ENCODE measurements around the gene DMD. TPM values are rescaled to one million over a fixed set of nuclear protein-coding genes. Genes with fewer than 3 reads are reported as not detected.
"Not testable (repeated sequence)": the region's sequence is repeated elsewhere in the genome, so short reads cannot be mapped to it uniquely, and the experiment has no call there.

Gene DMD
- total and polyA plus RNA-seq, 5 donors: 49.5 to 173 (median 125) TPM

GRCh38 chrX:31934015-31934414 lies 1277.3 kb downstream of the DMD start:
- 94% methylated on average over 3 of the region's 3 CpGs for WGBS
- ATAC-seq: no peak
- H3K27me3 ChIP-seq (ENCODE audit: control insufficient read depth, insufficient read depth): no peaks in the 10 kb centered on the region
- intact Hi-C loops (cut with DNase I): no loop called here
- DNase-seq: no peak
- no peak overlapping the region for H3K4me3 ChIP-seq (ENCODE audit: low read length)
- no peak overlapping the region for H3K27ac ChIP-seq (ENCODE audit: low read length)
- H3K4me1 ChIP-seq (ENCODE audit: control insufficient read depth, insufficient read depth, low read length): no peaks in the 10 kb centered on the region
- no peaks in the 10 kb centered on the region for H3K9me3 ChIP-seq (ENCODE audit: control insufficient read depth, low read length)

GRCh38 chrX:31932769-31933168 lies 1278.6 kb downstream of the DMD start:
- H3K4me3 ChIP-seq (ENCODE audit: low read length): no peak overlapping the region
- no peaks in the 10 kb centered on the region for H3K4me1 ChIP-seq (ENCODE audit: control insufficient read depth, insufficient read depth, low read length)
- WGBS: 74% methylated on average over 1 of the region's 1 CpG
- ATAC-seq (no peak), DNase-seq (no peak)
- intact Hi-C loops (cut with DNase I): no loop called here
- no peaks in the 10 kb centered on the region for H3K27me3 ChIP-seq (ENCODE audit: control insufficient read depth, insufficient read depth)
- no peaks in the 10 kb centered on the region for H3K9me3 ChIP-seq (ENCODE audit: control insufficient read depth, low read length)
- H3K27ac ChIP-seq (ENCODE audit: low read length): no peak overlapping the region

GRCh38 chrX:31932320-31932719 lies 1279.0 kb downstream of the DMD start:
- 96% methylated on average over 11 of the region's 11 CpGs for WGBS
- intact Hi-C loops (cut with DNase I): not testable (repeated sequence)

GRCh38 chrX:31931225-31931624 lies 1280.1 kb downstream of the DMD start:
- Histone ChIP-seq H3K27me3 (ENCODE audit: control insufficient read depth, insufficient read depth) (no peaks in the 10 kb centered on the region), H3K4me3 (ENCODE audit: low read length) (no peak overlapping the region), H3K9me3 (ENCODE audit: control insufficient read depth, low read length) (no peaks in the 10 kb centered on the region), H3K27ac (ENCODE audit: low read length) (no peak overlapping the region), H3K4me1 (ENCODE audit: control insufficient read depth, insufficient read depth, low read length) (no peaks in the 10 kb centered on the region)
- 41% methylated on average over 3 of the region's 3 CpGs for WGBS
- ATAC-seq (no peak), DNase-seq (no peak)
- intact Hi-C loops (cut with DNase I): no loop called here

More at GRCh38 chrX:31932320-31932719, 1279.0 kb downstream of the DMD start:
- H3K4me3 ChIP-seq (ENCODE audit: low read length); DNase-seq; H3K27me3 ChIP-seq (ENCODE audit: control insufficient read depth, insufficient read depth); ATAC-seq; H3K27ac ChIP-seq (ENCODE audit: low read length); H3K9me3 ChIP-seq (ENCODE audit: control insufficient read depth, low read length); H3K4me1 ChIP-seq (ENCODE audit: control insufficient read depth, insufficient read depth, low read length): not testable (repeated sequence)

GRCh38 chrX:31929366-31929765 lies 1282.0 kb downstream of the DMD start:
- Histone ChIP-seq H3K9me3 (ENCODE audit: control insufficient read depth, low read length) (no peaks in the 10 kb centered on the region), H3K27ac (ENCODE audit: low read length) (no peak overlapping the region), H3K4me3 (ENCODE audit: low read length) (no peak overlapping the region), H3K27me3 (ENCODE audit: control insufficient read depth, insufficient read depth) (no peaks in the 10 kb centered on the region), H3K4me1 (ENCODE audit: control insufficient read depth, insufficient read depth, low read length) (no peaks in the 10 kb centered on the region)
- no peak for ATAC-seq
- no peak for DNase-seq
- intact Hi-C loops (cut with DNase I): no loop called here
- WGBS: 79% methylated on average over 5 of the region's 5 CpGs

GRCh38 chrX:31921236-31921635 lies 1290.1 kb downstream of the DMD start:
- DNase-seq (no peak), ATAC-seq (no peak)
- intact Hi-C loops (cut with DNase I): no loop called here
- WGBS: 65% methylated on average over 2 of the region's 2 CpGs
- Histone ChIP-seq H3K4me3 (ENCODE audit: low read length) (peak overlapping the region; percentile 15), H3K4me1 (ENCODE audit: control insufficient read depth, insufficient read depth, low read length) (no peaks in the 10 kb centered on the region), H3K27me3 (ENCODE audit: control insufficient read depth, insufficient read depth) (no peaks in the 10 kb centered on the region), H3K9me3 (ENCODE audit: control insufficient read depth, low read length) (no peaks in the 10 kb centered on the region), H3K27ac (ENCODE audit: low read length) (no peak overlapping the region)

- no peaks in the 10 kb centered on the region for H3K27me3 ChIP-seq (ENCODE audit: control insufficient read depth, insufficient read depth)
- H3K4me3 ChIP-seq (ENCODE audit: low read length): no peak overlapping the region
- H3K4me1 ChIP-seq (ENCODE audit: control insufficient read depth, insufficient read depth, low read length): no peaks in the 10 kb centered on the region
- 46% methylated on average over 4 of the region's 4 CpGs for WGBS
- no peak overlapping the region for H3K27ac ChIP-seq (ENCODE audit: low read length)
- H3K9me3 ChIP-seq (ENCODE audit: control insufficient read depth, low read length): no peaks in the 10 kb centered on the region
- DNase-seq (no peak), ATAC-seq (no peak)
- intact Hi-C loops (cut with DNase I): no loop called here
These were observed 1301.3 kb downstream of the DMD start for GRCh38 chrX:31909850-31910572.

- no peak overlapping the region for H3K4me3 ChIP-seq (ENCODE audit: low read length)
- intact Hi-C loops (cut with DNase I): no loop called here
- H3K4me1 ChIP-seq (ENCODE audit: control insufficient read depth, insufficient read depth, low read length): no peaks in the 10 kb centered on the region
- H3K27ac ChIP-seq (ENCODE audit: low read length): no peak overlapping the region
- DNase-seq (no peak), ATAC-seq (no peak)
- H3K27me3 ChIP-seq (ENCODE audit: control insufficient read depth, insufficient read depth): no peaks in the 10 kb centered on the region
- no peaks in the 10 kb centered on the region for H3K9me3 ChIP-seq (ENCODE audit: control insufficient read depth, low read length)
- WGBS: 76% methylated on average over 7 of the region's 7 CpGs
These were observed 1317.2 kb downstream of the DMD start for GRCh38 chrX:31894152-31894551.

GRCh38 chrX:31893525-31893924 lies 1317.8 kb downstream of the DMD start:
- no peaks in the 10 kb centered on the region for H3K9me3 ChIP-seq (ENCODE audit: control insufficient read depth, low read length)
- H3K27me3 ChIP-seq (ENCODE audit: control insufficient read depth, insufficient read depth): no peaks in the 10 kb centered on the region
- no peak for DNase-seq
- H3K4me1 ChIP-seq (ENCODE audit: control insufficient read depth, insufficient read depth, low read length): no peaks in the 10 kb centered on the region
- no peak overlapping the region for H3K27ac ChIP-seq (ENCODE audit: low read length)
- ATAC-seq: no peak
- intact Hi-C loops (cut with DNase I): no loop called here
- no peak overlapping the region for H3K4me3 ChIP-seq (ENCODE audit: low read length)
- WGBS: 80% methylated on average over 4 of the region's 4 CpGs

- intact Hi-C loops (cut with DNase I): no loop called here
- Histone ChIP-seq H3K4me1 (ENCODE audit: control insufficient read depth, insufficient read depth, low read length) (no peaks in the 10 kb centered on the region), H3K9me3 (ENCODE audit: control insufficient read depth, low read length) (no peaks in the 10 kb centered on the region), H3K27me3 (ENCODE audit: control insufficient read depth, insufficient read depth) (no peaks in the 10 kb centered on the region), H3K4me3 (ENCODE audit: low read length) (no peak overlapping the region), H3K27ac (ENCODE audit: low read length) (no peak overlapping the region)
- 90% methylated on average over 2 of the region's 2 CpGs for WGBS
- no peak for DNase-seq
- no peak for ATAC-seq
These were observed 1322.3 kb downstream of the DMD start for GRCh38 chrX:31889088-31889487.

- Histone ChIP-seq H3K27me3 (ENCODE audit: control insufficient read depth, insufficient read depth) (no peaks in the 10 kb centered on the region), H3K27ac (ENCODE audit: low read length) (no peak overlapping the region), H3K9me3 (ENCODE audit: control insufficient read depth, low read length) (no peaks in the 10 kb centered on the region), H3K4me3 (ENCODE audit: low read length) (no peak overlapping the region), H3K4me1 (ENCODE audit: control insufficient read depth, insufficient read depth, low read length) (no peaks in the 10 kb centered on the region)
- ATAC-seq (no peak), DNase-seq (no peak)
- intact Hi-C loops (cut with DNase I): no loop called here
- WGBS: 98% methylated on average over 2 of the region's 2 CpGs
These were observed 1326.8 kb downstream of the DMD start for GRCh38 chrX:31884535-31884934.

- DNase-seq (no peak), ATAC-seq (peak; percentile 77 to 79)
- Histone ChIP-seq H3K4me3 (ENCODE audit: low read length) (no peak overlapping the region), H3K27me3 (ENCODE audit: control insufficient read depth, insufficient read depth) (no peaks in the 10 kb centered on the region), H3K27ac (ENCODE audit: low read length) (no peak overlapping the region), H3K4me1 (ENCODE audit: control insufficient read depth, insufficient read depth, low read length) (peaks cover 4% of the 10 kb centered on the region), H3K9me3 (ENCODE audit: control insufficient read depth, low read length) (no peaks in the 10 kb centered on the region)
- intact Hi-C loops (cut with DNase I): no loop called here
- WGBS: 8% methylated on average over 2 of the region's 2 CpGs
These were observed 1339.3 kb downstream of the DMD start for GRCh38 chrX:31872007-31872406.

Measured in right cardiac atrium (tissue), 5 donors.